Right kidney (tissue), 1 donor: Measurements from ENCODE around the gene BLOC1S4.

Experiments used
- DNase-seq: peaks from one replicate; pipeline ENCODE4 v3.0.0-alpha.2; 2016

BLOC1S4 gene

GRCh38 chr4:6763330-6763851, 47.4 kb downstream of the BLOC1S4 start:
- no peak for DNase-seq

DNA sequence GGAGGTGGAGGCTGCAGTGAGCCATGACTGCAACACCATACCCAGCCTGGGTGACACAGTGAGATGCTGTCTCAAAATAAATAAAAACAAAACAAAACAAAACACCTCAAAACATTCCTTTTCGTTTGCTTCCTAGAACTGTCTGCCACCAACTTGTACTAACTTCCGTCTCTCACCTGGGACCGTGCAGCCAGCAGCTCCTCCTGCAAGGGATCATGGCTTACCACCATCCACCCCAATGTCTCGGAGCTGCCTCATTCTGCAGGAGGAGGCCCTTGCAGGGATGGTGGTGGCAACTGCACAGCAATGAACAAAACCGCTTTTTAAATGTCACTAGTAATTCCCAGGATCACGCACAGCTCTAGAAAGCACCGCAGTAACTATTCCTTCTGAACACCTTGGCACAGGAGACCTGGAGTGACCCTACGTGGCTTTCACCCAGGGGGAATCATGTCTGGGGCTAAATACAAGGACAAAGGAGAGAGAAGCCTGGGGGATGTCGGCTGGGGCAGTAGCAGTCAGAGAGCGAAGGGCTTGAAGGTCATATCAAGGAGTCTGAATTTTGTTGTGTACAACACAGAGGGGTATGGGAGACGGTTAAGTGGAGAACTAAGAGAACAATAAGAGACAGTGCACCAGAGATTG, 49.1 kb downstream of the BLOC1S4 start:
- DNase-seq, result no peak

DNA sequence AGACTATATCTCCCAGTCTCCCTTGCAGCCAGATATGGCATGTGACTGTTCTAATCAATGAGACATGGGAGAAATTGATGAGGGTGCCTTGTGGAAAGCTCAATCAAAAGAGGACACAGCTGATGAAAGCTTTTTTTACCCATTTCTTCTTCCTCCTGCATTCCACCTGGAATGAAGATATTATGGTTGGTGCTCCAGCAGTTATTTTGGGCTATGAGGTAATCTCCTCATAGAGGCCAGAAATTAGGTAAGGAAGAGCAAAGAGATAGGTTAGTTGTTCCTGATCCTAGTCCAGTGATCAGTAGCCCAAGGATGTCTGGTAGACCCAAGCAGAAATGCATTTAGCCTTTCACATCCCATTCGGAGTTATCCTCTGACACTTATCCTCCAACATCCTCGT, 49.7 kb downstream of the BLOC1S4 start:
- DNase-seq, result no peak
